T-helper 1 cell treated with Interleukin-12 subunit alpha and Interleukin-12 subunit beta and Interleukin-4 antibody, amounts not matched to agents 30 μg/mL and 1 μg/mL, for 36 hours (primary cell): ENCODE measurements around the gene GPATCH8.

Source experiments
- H3K27ac Mint-ChIP-seq: one replicate; pipeline ENCODE4 v1.8.0; 2021; ENCODE audit warnings: mild to moderate bottlenecking, mixed read lengths
- H3K27me3 Mint-ChIP-seq: one replicate; pipeline ENCODE4 v1.8.0; 2021; ENCODE audit warnings: low read depth, mixed read lengths
- H3K36me3 Mint-ChIP-seq: one replicate; pipeline ENCODE4 v1.8.0; 2021; ENCODE audit warnings: low read depth, mixed read lengths
- H3K4me1 Mint-ChIP-seq: one replicate; pipeline ENCODE4 v1.8.0; 2021; ENCODE audit warnings: low read depth, mixed read lengths
- H3K4me3 Mint-ChIP-seq: one replicate; pipeline ENCODE4 v1.8.0; 2021; ENCODE audit warnings: mild to moderate bottlenecking, moderate library complexity, mixed read lengths
- H3K9me3 Mint-ChIP-seq: one replicate; pipeline ENCODE4 v1.8.0; 2021; ENCODE audit warnings: mixed read lengths

GPATCH8 gene

GRCh38 chr17:44499722-44500121 lies 3.5 kb downstream of the GPATCH8 start:
- Mint-ChIP-seq H3K4me3 (no peak overlapping the region), H3K27me3 (no peaks in the 10 kb centered on the region), H3K36me3 (peaks cover 8% of the 10 kb centered on the region), H3K4me1 (peaks cover 23% of the 10 kb centered on the region), H3K27ac (no peak overlapping the region), H3K9me3 (no peaks in the 10 kb centered on the region)

GRCh38 chr17:44496815-44497214 lies 6.4 kb downstream of the GPATCH8 start:
- H3K4me3 Mint-ChIP-seq, result no peak overlapping the region
- no peak overlapping the region for H3K27ac Mint-ChIP-seq
- no peaks in the 10 kb centered on the region for H3K27me3 Mint-ChIP-seq
- no peaks in the 10 kb centered on the region for H3K9me3 Mint-ChIP-seq
- H3K36me3 Mint-ChIP-seq, result peaks cover 13% of the 10 kb centered on the region
- H3K4me1 Mint-ChIP-seq, result peaks cover 21% of the 10 kb centered on the region

- Mint-ChIP-seq H3K4me3 (no peak overlapping the region), H3K36me3 (peaks cover 22% of the 10 kb centered on the region), H3K4me1 (peaks cover 7% of the 10 kb centered on the region)
These were observed 9.9 kb downstream of the GPATCH8 start for GRCh38 chr17:44493339-44493738.

GRCh38 chr17:44492706-44493272 lies 10.4 kb downstream of the GPATCH8 start:
- Mint-ChIP-seq H3K4me1 (peaks cover 5% of the 10 kb centered on the region), H3K9me3 (no peaks in the 10 kb centered on the region), H3K4me3 (no peak overlapping the region), H3K27ac (no peak overlapping the region), H3K36me3 (peaks cover 20% of the 10 kb centered on the region), H3K27me3 (no peaks in the 10 kb centered on the region)

More at GRCh38 chr17:44493339-44493738, 9.9 kb downstream of the GPATCH8 start:
- Mint-ChIP-seq H3K27ac (no peak overlapping the region), H3K9me3 (no peaks in the 10 kb centered on the region), H3K27me3 (no peaks in the 10 kb centered on the region)

GRCh38 chr17:44489581-44489980 lies 13.6 kb downstream of the GPATCH8 start:
- Mint-ChIP-seq H3K36me3 (peaks cover 18% of the 10 kb centered on the region), H3K27ac (no peak overlapping the region), H3K27me3 (no peaks in the 10 kb centered on the region), H3K9me3 (no peaks in the 10 kb centered on the region), H3K4me1 (peaks cover 5% of the 10 kb centered on the region), H3K4me3 (no peak overlapping the region)

- Mint-ChIP-seq H3K4me1 (peaks cover 2% of the 10 kb centered on the region), H3K36me3 (peaks cover 13% of the 10 kb centered on the region), H3K4me3 (no peak overlapping the region), H3K27me3 (no peaks in the 10 kb centered on the region), H3K27ac (no peak overlapping the region), H3K9me3 (no peaks in the 10 kb centered on the region)
These were observed 16.0 kb downstream of the GPATCH8 start for GRCh38 chr17:44487170-44487569.

GRCh38 chr17:44473367-44473766 lies 29.8 kb downstream of the GPATCH8 start:
- Mint-ChIP-seq H3K4me3 (no peak overlapping the region), H3K27ac (no peak overlapping the region), H3K4me1 (peaks cover 2% of the 10 kb centered on the region), H3K36me3 (peaks cover 7% of the 10 kb centered on the region), H3K27me3 (no peaks in the 10 kb centered on the region), H3K9me3 (no peaks in the 10 kb centered on the region)

GRCh38 chr17:44469676-44470075 lies 33.5 kb downstream of the GPATCH8 start:
- Mint-ChIP-seq H3K4me1 (peaks cover 6% of the 10 kb centered on the region), H3K27me3 (no peaks in the 10 kb centered on the region), H3K27ac (no peak overlapping the region), H3K4me3 (no peak overlapping the region), H3K9me3 (no peaks in the 10 kb centered on the region), H3K36me3 (peaks cover 13% of the 10 kb centered on the region)

GRCh38 chr17:44467108-44467507 lies 36.1 kb downstream of the GPATCH8 start:
- Mint-ChIP-seq H3K36me3 (peaks cover 14% of the 10 kb centered on the region), H3K4me1 (peaks cover 11% of the 10 kb centered on the region), H3K27ac (no peak overlapping the region), H3K27me3 (no peaks in the 10 kb centered on the region), H3K9me3 (no peaks in the 10 kb centered on the region), H3K4me3 (no peak overlapping the region)

GRCh38 chr17:44466339-44466738 lies 36.9 kb downstream of the GPATCH8 start:
- H3K9me3 Mint-ChIP-seq, result no peaks in the 10 kb centered on the region

GRCh38 chr17:44465897-44466296 lies 37.3 kb downstream of the GPATCH8 start:
- Mint-ChIP-seq H3K9me3 (no peaks in the 10 kb centered on the region), H3K4me1 (peaks cover 11% of the 10 kb centered on the region), H3K4me3 (no peak overlapping the region), H3K27me3 (no peaks in the 10 kb centered on the region), H3K27ac (no peak overlapping the region), H3K36me3 (peaks cover 14% of the 10 kb centered on the region)

More at GRCh38 chr17:44466339-44466738, 36.9 kb downstream of the GPATCH8 start:
- Mint-ChIP-seq H3K4me3 (no peak overlapping the region), H3K4me1 (peaks cover 11% of the 10 kb centered on the region), H3K27me3 (no peaks in the 10 kb centered on the region), H3K27ac (no peak overlapping the region), H3K36me3 (peaks cover 14% of the 10 kb centered on the region)

- no peak overlapping the region for H3K27ac Mint-ChIP-seq
- peaks cover 11% of the 10 kb centered on the region for H3K4me1 Mint-ChIP-seq
These were observed 37.9 kb downstream of the GPATCH8 start for GRCh38 chr17:44465276-44465675.

GRCh38 chr17:44464037-44464436 lies 39.2 kb downstream of the GPATCH8 start:
- Mint-ChIP-seq H3K9me3 (no peaks in the 10 kb centered on the region), H3K27me3 (no peaks in the 10 kb centered on the region), H3K4me3 (no peak overlapping the region), H3K36me3 (peaks cover 14% of the 10 kb centered on the region), H3K27ac (no peak overlapping the region), H3K4me1 (peaks cover 9% of the 10 kb centered on the region)

More at GRCh38 chr17:44465276-44465675, 37.9 kb downstream of the GPATCH8 start:
- Mint-ChIP-seq H3K9me3 (no peaks in the 10 kb centered on the region), H3K36me3 (peaks cover 14% of the 10 kb centered on the region), H3K27me3 (no peaks in the 10 kb centered on the region), H3K4me3 (no peak overlapping the region)

GRCh38 chr17:44451832-44452231 lies 51.4 kb downstream of the GPATCH8 start:
- no peak overlapping the region for H3K4me3 Mint-ChIP-seq
- H3K9me3 Mint-ChIP-seq, result no peaks in the 10 kb centered on the region
- H3K27me3 Mint-ChIP-seq, result no peaks in the 10 kb centered on the region
- no peak overlapping the region for H3K27ac Mint-ChIP-seq
- H3K36me3 Mint-ChIP-seq, result no peaks in the 10 kb centered on the region
- no peaks in the 10 kb centered on the region for H3K4me1 Mint-ChIP-seq

GRCh38 chr17:44451016-44451627 lies 52.1 kb downstream of the GPATCH8 start:
- H3K27ac Mint-ChIP-seq, result no peak overlapping the region
- H3K9me3 Mint-ChIP-seq, result no peaks in the 10 kb centered on the region

More at GRCh38 chr17:44451016-44451627, 52.1 kb downstream of the GPATCH8 start:
- H3K4me1 Mint-ChIP-seq, result no peaks in the 10 kb centered on the region
- no peaks in the 10 kb centered on the region for H3K27me3 Mint-ChIP-seq
- no peaks in the 10 kb centered on the region for H3K36me3 Mint-ChIP-seq
- no peak overlapping the region for H3K4me3 Mint-ChIP-seq
